GM21717 (cell line): ENCODE data around the gene DDR2.
"Not testable (repeated sequence)": the region's sequence is repeated elsewhere in the genome, so short reads cannot be mapped to it uniquely, and the experiment has no call there.

Source experiments
- ATAC-seq: cut with Tn5 transposase; IDR thresholded peaks from one replicate; pipeline ENCODE4 v1.9.1; 2021; ENCODE audit warnings: mild to moderate bottlenecking, moderate library complexity; ENCODE audit not compliant: unreplicated experiment

DDR2 gene

DNA sequence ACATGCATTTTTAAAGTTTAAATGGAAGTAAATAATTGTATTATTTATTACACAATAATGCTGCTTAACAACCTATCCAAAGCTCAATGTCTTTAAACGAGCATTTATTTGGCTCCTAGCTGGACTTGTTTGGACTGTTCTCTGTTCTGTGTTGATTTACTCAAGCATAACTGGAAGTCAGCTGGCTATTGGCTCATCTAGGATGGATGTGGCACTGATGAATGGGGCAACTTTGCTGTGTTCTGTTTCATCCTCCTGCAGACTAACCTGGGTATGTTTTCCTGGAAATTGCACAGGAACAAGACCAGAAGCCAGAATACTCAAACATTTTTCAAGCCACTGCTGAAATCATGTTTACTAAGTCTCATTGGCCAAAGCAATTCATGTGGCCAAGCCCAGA is 87.4 kb downstream of the DDR2 start:
- ATAC-seq: no peak

DNA sequence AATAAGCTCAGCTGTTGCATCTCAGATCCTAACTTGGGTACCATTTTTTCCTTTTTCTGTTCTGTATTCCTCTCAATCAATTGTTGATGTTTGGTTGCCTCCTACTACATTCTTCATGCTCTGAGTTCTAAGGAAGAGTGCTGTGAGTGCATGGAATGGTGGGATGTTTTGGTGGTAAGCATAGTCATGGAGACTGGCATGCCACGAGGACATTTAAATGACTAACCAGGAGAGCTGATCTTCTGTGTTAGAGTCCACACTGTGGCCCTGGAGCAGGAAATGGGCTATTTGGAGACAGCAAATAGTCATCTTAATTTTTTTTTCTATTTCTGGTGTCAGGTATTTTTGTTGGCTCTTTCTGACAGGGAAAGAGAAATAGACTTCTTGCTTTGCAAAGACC is 88.7 kb downstream of the DDR2 start:
- no peak for ATAC-seq

DNA sequence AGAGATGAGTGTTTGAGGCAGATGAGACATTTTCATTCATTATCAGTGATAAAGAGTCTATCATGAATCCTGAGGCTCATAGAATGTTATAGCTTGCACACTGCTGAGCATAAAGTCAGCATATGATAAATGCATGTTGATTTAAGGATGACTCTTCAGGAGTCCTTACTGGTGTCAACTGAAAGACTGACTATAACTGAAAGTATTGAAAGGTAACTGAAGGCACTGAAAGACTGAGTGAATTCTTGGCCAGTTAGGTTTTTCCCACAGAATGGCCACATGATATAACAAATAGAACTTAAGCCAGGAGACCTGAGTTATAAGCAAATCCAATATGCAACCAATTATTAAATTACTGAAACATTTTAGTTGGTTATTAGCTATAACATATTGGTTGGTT is 89.2 kb downstream of the DDR2 start:
- no peak for ATAC-seq

DNA sequence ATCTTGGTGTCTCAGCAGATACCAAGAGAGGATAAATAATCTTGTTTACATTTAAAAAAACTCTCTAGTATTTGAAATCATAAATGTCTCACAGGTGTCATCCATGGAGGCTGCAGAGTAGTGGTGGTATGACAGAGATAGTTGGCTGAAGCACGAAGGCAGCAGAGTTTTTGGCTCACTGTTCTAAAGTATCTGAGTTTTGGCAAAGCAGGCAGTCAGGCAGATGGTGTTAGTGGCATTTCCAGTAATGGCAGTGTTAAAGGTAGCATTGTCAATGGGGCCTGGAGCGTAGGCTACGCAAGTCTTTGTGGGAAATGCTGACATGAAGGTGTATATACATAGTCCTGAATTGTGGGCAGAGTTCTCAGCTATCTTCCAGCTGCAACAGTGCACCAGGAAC is 89.8 kb downstream of the DDR2 start:
- no peak for ATAC-seq

DNA sequence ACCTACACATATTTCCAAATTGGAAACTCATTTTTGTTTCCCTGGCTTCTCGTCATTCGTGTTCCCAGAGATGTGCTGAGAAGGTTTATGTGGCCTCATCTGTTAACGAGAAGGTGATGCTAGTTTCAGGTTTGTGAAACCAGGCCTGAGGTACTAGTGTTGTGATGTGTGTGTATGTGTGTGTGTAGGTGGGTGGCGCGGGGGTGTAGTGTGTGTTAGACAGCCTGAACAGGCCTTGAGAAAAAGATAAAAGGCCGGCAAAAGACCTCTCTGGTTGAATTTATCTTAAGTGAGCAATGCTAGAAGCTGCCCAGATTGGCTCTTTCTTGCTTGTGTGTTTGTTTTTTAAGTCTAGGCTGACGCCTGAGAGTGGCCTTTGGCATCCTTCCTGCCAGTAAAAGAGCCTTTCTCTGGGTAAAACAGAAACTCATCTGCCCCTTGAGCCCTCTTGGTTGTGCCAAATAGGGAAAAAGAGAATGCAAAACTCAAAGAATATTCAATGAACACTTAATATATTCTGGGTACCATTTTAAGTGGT is 92.4 kb downstream of the DDR2 start:
- ATAC-seq: no peak

DNA sequence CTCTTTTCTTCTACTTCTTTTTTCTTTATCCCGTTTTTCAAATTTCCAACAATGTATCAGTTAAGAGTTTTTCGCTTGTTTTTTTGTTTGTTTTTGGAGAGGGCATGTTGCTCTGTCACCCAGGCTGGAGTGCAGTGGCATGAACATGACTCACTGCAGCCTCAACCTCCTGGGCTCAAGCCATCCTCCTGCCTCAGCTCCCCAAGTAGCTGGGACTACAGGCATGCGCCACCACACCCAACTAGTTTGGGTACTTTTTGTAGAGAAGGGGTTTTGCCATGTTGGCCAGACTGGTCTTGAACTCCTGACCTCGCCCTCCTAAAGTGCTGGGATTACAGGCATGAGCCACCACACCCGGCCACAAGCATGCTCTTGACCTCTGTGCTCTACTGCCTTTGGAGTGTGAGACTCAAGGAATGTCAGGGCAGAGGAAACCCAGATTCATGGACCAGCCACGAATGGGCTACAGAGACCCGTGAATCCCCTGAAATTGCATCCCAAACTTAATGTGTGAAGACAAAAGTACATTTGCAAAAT is 93.1 kb downstream of the DDR2 start:
- no peak for ATAC-seq

DNA sequence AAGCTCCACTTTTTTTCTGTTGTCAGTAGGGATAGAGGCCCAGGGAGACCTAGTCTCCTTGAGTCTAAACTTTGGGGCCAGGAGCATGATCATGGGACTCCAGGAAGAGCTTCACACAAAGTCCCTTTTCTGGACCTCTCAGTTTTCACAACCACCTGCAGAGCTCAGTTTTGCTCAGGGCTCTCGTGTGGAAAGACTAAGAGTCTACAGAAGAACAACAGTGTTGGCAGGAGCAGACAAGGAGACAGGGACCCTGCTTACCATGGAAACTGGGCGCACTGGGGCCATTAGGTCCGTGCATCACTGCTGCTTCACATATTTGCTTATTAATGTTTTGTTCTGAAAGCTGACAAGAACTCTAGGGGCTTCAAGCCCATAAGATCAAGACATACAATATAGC is 94.3 kb downstream of the DDR2 start:
- no peak for ATAC-seq

DNA sequence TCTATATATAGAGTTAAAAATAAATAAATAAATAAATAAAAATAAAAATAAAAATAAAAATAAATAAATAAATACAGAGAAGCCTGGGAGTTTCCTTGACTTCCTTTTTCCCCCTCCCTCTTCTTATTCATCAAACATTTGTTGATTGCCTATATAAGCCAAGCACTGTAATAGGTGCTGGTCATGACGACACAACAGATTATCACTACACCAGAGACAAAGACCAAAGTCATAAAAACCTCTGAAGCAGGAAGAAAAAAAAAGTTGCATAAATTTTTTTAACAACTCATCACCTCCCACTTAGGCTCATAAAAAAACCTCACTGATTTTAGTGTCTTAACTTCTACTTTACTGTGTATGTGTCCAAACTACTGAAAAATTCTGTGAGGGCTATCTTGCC is 95.2 kb downstream of the DDR2 start:
- not testable (repeated sequence) for ATAC-seq

DNA sequence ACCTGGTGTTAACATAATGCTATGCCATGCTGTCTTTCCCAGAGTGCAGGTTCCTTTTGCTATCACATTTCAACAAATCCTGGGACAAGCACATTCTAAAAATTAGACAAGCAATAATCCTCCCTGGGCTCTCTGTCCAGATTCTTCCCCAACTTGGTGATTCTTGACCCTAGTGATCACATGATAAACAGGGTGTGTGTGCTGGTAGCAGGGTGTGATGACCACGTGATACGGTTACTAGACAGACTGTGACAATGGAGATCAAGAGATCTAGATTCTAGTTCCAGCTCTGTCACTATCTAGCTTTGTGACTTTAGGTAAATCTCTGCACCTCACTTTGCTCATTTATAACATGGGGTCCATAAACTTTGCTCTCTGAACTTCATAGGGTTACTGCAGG is 96.3 kb downstream of the DDR2 start:
- ATAC-seq: no peak

DNA sequence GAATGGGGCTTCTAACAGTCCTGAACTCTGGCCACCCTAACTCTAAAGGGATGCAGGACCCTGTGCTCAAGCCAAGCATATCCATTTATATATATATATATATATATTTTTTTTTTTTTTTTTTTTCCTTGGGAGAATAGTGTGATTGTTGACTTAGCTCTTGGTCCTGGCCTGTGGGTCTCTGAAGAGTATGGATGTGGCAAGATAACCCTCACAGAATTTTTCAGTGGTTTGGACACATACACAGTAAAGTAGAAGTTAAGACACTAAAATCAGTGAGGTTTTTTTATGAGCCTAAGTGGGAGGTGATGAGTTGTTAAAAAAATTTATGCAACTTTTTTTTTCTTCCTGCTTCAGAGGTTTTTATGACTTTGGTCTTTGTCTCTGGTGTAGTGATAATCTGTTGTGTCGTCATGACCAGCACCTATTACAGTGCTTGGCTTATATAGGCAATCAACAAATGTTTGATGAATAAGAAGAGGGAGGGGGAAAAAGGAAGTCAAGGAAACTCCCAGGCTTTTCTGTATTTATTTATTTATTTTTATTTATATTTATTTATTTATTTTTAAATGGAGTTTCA is 97.0 kb downstream of the DDR2 start:
- ATAC-seq: not testable (repeated sequence)

DNA sequence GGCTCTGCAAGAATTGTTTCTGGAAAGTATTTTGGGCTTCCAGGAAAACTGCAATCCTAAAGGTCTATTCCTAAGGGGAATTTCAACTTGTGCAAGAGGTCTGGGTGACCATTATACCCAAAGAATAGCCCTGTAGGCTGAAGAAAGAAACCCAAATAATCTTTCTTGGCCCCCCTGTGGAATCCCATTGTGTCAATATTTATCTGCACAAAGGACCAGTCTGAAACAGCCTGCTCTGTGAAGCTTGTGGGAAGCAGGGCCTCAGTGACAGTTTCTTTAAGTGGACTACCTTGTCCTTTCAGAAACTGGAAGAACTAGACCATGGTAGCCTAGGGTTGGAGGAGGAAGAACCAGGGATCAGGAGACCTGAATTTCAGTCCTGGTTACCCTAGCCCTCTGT is 99.8 kb downstream of the DDR2 start:
- ATAC-seq: no peak

DNA sequence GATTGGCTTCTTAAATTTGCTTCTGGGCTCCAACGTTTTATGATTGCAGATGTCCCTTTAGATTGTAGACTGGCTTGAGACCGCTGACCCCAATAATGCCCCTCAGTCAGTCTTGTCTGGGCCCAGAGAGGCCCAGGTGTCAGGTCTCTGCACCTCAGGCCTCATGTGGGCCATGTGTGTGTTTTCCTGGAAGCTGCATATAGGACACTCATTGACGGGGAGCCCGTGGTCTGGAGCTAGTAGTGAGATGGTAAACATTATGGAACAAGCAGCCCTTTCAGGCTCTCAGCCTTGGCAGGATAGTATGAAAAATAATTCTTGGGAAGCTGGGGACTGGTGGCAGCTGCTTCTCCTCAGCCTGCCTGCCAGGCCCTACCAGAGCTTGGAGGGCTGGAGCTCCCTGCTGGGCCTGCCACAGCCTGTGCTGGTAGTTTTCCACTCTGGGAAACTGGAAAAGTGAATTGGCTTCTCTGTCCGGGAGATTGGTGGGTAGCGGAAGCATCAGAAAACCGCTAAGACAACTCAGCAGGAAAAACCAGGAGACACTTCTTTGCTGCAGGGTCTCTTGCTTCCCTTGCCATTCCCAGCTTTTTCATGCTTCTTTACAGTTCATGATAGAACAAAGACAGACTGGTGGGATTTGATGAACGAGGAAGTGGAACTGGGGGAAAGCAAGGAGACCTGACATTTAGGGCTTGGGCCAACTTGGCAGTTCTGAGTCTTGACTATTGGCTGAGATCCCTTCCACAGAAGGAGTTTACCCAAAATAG is 100.5 kb downstream of the DDR2 start:
- no peak for ATAC-seq

DNA sequence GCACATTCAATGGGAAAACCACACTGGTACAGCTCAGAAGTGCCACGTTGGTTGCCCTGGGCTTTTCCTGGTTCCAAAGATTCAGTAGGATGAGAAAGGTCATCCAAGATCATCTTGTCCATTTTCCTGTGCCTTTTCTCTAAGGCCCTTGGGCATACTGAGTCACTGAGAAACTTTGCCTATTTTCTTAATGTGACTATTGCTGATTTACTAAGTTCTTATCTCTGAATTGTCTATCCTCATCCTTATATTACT is 101.0 kb downstream of the DDR2 start:
- ATAC-seq: no peak

DNA sequence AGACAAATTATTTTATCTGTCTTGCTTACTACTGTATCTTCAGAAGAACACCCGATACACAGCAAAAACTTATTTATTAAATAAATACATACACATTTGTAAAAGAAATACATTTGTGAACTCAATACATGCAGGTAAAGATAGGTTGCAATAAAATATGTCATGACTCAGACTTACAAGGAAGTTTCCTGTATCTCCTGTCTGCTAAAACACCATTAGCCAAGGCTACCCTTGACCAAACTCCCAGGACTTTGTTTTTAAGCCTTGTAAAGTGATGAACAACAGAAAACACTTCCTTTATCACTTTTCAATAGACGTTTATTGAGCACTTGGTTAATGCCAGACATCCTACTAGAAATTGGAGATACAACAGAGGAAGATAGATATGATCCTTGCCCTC is 101.8 kb downstream of the DDR2 start:
- no peak for ATAC-seq

DNA sequence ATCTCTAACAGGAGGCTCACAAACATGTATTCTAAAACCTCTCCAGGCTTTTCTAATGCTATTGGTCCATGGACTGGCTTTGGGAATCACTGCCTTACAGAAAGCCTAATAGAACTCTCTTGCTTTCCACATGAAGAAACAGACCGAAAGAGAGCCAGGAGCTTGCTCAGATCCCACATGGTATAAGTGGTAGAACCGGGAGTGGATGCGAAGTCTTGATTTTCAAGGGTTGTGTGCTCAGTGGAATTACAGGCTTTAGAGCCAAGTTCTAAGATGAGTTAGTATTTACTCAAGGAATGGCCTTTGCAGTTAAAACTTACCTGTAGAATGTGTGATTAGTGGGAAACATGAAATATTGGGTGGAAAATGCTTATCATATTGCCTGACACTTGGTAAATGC is 103.9 kb downstream of the DDR2 start:
- ATAC-seq: no peak

DNA sequence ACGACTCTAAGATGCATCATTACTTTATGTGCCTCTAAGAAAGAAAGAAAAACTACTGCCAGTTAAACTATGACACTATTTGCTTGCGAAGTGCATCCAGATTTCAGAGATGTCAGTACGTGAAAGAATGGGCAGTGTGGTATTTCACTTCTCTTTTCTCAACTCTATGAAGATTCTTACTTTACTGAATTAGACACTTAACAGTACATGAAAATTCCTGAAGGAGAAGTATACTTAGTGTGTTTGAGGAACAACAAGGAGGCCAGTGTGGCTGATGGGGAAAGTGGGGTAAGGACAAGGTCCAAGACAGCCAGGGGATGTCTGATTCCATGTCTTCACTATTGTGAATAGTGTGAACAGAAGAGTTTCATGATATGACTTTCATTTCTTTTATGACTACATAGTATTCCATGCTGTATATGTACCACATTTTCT is 104.4 kb downstream of the DDR2 start:
- ATAC-seq: peak; percentile 92

DNA sequence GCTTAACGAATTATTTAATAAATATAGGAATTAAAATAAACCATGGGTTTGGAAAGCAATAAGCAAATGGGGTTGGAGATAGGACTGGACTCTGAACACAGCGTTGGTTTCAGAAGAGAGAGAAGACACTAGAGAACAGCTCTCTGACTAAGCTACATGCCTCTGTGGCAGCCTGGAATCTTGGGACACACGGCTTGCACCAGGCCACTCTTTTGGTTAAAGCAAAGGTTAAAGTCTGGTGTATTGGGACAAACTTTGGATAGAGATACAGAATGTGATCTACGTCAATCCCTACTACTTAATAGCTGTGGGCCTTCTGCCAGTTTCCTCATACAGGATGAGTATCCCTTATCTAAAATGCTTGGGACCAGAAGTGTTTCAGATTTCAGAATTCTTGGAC is 108.5 kb downstream of the DDR2 start:
- ATAC-seq: no peak

DNA sequence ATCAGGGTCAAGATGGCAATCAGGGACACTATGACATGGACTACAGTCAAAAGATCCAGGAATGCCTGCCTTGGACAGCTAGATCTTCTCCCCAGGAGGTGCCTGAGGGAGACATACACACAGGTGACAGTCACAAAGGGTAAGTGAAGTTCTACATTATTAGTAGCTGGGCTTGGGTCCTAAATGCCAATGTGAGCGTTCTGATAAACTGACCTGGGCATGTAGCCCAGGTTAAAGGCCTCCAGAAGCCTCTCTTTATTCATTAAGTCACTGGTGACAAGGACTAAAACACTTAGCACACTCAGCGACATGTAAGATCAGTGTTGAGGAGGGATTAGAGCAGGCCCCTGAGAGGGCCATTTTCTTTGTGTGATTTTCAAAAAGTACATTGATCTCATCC is 109.3 kb downstream of the DDR2 start:
- ATAC-seq: no peak

DNA sequence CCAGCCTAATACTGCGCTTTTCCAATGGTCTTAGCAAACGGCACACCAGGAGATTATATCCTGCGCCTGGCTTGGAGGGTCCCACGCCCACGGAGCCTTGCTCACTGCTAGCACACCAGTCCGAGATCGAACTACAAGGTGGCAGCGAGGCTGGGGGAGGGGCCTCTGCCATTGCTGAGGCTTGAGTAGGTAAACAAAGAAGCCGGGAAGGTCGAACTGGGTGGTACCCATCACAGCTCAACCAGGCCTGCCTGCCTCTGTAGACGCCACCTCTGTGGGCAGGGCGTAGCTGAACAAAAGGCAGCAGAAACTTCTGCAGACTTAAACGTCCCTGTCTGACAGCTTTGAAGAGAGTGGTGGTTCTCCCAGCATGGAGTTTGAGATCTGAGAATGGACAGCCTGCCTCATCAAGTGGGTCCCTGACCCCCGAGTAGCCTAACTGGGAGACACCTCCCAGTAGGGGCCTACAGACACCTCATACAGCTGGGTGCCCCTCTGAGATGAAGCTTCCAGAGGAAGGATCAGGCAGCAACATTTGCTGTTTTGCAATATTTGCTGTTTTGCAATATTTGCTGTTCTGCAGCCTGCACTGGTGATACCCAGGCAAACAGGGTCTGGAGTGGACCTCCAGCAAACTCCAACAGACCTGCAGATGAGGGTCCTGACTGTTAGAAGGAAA is 114.1 kb downstream of the DDR2 start:
- ATAC-seq: not testable (repeated sequence)

DNA sequence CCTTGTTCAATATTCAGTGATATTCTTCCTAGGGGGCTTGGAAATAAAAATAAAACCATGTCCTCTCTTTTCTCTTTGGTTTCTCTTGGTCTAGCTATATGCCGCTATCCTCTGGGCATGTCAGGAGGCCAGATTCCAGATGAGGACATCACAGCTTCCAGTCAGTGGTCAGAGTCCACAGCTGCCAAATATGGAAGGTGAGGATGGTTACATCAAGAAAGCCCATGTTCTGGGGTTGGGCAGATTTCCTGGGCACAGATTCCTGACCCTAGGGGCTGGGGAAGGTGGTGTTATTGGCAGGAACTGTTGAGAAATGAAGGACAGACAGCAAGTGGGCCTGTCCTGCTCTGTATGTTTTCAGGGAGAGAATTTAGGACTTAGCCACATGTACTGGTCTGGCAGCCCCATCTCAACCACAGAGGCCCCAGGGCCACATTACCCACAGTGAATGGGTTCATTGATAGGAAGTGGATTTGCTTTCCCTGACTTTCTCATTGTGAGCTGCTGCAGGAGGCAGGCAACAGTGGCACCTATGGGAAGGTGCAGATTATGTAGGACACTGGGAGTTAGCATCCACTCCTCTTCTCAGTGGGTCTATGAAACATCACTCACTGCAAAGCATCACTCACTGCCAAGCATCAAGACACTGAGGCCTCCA is 120.9 kb downstream of the DDR2 start:
- ATAC-seq: no peak

DNA sequence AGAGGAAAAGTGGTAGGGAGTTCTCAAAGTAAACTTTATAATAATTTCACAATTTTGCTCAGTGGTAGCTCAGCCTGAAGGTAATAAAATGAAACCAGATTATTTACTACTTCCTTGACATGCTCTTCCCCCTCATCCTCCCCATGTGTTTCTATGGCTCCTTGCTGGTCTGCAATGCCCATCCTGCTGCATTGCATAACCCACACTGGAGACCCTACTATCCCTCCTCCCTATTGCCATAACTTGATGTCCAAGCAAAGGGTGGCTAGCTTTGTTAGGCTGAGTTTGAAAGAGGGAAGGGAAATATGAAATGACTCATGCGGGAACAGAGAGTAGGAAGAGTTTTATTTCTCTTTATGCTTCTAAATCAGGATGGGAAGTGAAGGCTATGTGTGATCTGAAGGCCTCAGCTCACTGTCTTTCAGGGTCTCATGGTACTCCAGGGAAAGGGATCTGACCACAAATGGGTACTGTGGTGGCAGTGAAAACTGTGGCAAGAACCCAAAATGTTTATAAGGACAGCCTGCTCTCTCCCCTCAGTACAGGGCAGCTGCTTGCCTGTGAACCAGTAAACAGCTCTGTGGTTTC is 121.8 kb downstream of the DDR2 start:
- no peak for ATAC-seq
